ENCODE measurements around the gene VGLL1. TPM values are rescaled to one million over a fixed set of nuclear protein-coding genes. Genes with fewer than 3 reads are reported as not detected.
A peak's percentile ranks its signal among the peaks of the same experiment; 100 is the strongest.

The VGLL1 gene
- polyA plus RNA-seq, 1 donor from 2014 or later, result not detected

DNA sequence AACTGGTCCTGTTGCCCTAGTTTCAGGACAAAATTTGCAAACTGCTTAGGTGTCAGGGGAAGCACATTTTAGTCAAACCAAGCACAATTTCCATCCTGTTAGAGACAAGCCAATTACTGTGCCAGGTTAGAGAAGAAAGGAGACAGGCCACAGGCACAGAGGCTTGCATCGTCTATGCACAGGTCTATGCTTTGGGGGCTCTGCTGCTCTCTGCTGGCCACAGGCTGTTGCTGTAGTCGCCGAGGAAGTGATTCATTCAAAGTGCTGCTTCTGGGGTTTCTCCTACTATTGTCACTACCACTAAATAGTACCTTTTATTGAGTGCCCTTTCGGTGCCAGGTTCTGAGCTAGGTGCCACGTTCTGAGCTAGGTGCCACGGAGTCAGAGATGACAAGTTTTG lies 45.5 kb downstream of the VGLL1 start:
- no peaks in the 10 kb centered on the region for H4K20me1 ChIP-seq (ENCODE audit: insufficient read depth)
- peak; percentile 68 for TF ChIP-seq SMC3 (conservative IDR thresholded peaks at IDR 0.05; ENCODE audit: poor library complexity)
- TF ChIP-seq RAD21 (conservative IDR thresholded peaks at IDR 0.05), result peak; percentile 63
- TF ChIP-seq, protein P1, sequence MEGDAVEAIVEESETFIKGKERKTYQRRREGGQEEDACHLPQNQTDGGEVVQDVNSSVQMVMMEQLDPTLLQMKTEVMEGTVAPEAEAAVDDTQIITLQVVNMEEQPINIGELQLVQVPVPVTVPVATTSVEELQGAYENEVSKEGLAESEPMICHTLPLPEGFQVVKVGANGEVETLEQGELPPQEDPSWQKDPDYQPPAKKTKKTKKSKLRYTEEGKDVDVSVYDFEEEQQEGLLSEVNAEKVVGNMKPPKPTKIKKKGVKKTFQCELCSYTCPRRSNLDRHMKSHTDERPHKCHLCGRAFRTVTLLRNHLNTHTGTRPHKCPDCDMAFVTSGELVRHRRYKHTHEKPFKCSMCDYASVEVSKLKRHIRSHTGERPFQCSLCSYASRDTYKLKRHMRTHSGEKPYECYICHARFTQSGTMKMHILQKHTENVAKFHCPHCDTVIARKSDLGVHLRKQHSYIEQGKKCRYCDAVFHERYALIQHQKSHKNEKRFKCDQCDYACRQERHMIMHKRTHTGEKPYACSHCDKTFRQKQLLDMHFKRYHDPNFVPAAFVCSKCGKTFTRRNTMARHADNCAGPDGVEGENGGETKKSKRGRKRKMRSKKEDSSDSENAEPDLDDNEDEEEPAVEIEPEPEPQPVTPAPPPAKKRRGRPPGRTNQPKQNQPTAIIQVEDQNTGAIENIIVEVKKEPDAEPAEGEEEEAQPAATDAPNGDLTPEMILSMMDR (IDR thresholded peaks at IDR 0.05; ENCODE audit: poor library complexity, severe bottlenecking), result peak; percentile 70
- no peak for TF ChIP-seq EZH2 (IDR thresholded peaks at IDR 0.05; ENCODE audit: borderline replicate concordance, insufficient read depth, low read length, poor library complexity, severe bottlenecking)
- H3K36me3 ChIP-seq (ENCODE audit: insufficient read depth, low read length), result no peaks in the 10 kb centered on the region
- no peak overlapping the region for H2AFZ ChIP-seq (ENCODE audit: low read depth, low read length)
- no peak overlapping the region for H3K27ac ChIP-seq (ENCODE audit: low read length)
- H3K79me2 ChIP-seq (replicated peaks; ENCODE audit: insufficient read depth, low read length), result no peaks in the 10 kb centered on the region
- no peak overlapping the region for H3K4me3 ChIP-seq (ENCODE audit: low read length)
- no peaks in the 10 kb centered on the region for H3K9me3 ChIP-seq (ENCODE audit: low read length)
- no peaks in the 10 kb centered on the region for H3F3A ChIP-seq (ENCODE audit: insufficient read depth, low read length, poor library complexity, severe bottlenecking)
- H3K9ac ChIP-seq (ENCODE audit: low read length), result no peak overlapping the region
- no peaks in the 10 kb centered on the region for H3K9me2 ChIP-seq (ENCODE audit: insufficient read depth, low read length)
- no peaks in the 10 kb centered on the region for H3K27me3 ChIP-seq (ENCODE audit: insufficient read depth, low read depth, low read length)
- no peak overlapping the region for H3K4me2 ChIP-seq (ENCODE audit: low read length)

DNA sequence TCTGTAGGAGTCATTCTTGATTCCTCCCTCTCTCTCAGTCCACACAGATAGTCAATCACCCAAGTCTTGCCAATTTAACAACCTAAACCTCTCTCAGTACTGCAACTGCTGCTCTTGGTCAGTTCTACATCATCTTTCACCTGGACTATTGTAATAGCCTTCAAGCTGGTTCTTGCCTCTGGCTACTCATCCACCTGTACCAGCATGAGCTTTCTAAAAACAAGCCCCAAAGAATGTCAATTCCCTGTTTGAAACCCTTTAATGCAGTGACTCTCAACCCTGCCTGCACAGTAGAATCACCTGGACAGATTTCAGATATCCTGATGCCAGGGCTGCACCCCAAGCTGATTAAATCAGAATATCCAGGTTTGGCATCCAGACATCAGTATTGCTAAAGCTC lies 48.3 kb downstream of the VGLL1 start:
- no peaks in the 10 kb centered on the region for H3K36me3 ChIP-seq (ENCODE audit: insufficient read depth, low read length)
- no peaks in the 10 kb centered on the region for H3K9me3 ChIP-seq (ENCODE audit: low read length)
- no peaks in the 10 kb centered on the region for H4K20me1 ChIP-seq (ENCODE audit: insufficient read depth)
- H3K79me2 ChIP-seq (replicated peaks; ENCODE audit: insufficient read depth, low read length), result no peaks in the 10 kb centered on the region
- no peaks in the 10 kb centered on the region for H3K9me2 ChIP-seq (ENCODE audit: insufficient read depth, low read length)
- no peaks in the 10 kb centered on the region for H3K27me3 ChIP-seq (ENCODE audit: insufficient read depth, low read depth, low read length)
- no peak overlapping the region for H3K4me3 ChIP-seq (ENCODE audit: low read length)
- TF ChIP-seq EZH2 (IDR thresholded peaks at IDR 0.05; ENCODE audit: borderline replicate concordance, insufficient read depth, low read length, poor library complexity, severe bottlenecking), result no peak
- no peak for TF ChIP-seq SMC3 (conservative IDR thresholded peaks at IDR 0.05; ENCODE audit: poor library complexity)
- TF ChIP-seq, protein P1 (IDR thresholded peaks at IDR 0.05; ENCODE audit: poor library complexity, severe bottlenecking), result no peak
- no peak for TF ChIP-seq MXI1 (conservative IDR thresholded peaks at IDR 0.05; ENCODE audit: poor library complexity, severe bottlenecking)
- no peak for TF ChIP-seq RAD21 (conservative IDR thresholded peaks at IDR 0.05)
- TF ChIP-seq, protein P2, sequence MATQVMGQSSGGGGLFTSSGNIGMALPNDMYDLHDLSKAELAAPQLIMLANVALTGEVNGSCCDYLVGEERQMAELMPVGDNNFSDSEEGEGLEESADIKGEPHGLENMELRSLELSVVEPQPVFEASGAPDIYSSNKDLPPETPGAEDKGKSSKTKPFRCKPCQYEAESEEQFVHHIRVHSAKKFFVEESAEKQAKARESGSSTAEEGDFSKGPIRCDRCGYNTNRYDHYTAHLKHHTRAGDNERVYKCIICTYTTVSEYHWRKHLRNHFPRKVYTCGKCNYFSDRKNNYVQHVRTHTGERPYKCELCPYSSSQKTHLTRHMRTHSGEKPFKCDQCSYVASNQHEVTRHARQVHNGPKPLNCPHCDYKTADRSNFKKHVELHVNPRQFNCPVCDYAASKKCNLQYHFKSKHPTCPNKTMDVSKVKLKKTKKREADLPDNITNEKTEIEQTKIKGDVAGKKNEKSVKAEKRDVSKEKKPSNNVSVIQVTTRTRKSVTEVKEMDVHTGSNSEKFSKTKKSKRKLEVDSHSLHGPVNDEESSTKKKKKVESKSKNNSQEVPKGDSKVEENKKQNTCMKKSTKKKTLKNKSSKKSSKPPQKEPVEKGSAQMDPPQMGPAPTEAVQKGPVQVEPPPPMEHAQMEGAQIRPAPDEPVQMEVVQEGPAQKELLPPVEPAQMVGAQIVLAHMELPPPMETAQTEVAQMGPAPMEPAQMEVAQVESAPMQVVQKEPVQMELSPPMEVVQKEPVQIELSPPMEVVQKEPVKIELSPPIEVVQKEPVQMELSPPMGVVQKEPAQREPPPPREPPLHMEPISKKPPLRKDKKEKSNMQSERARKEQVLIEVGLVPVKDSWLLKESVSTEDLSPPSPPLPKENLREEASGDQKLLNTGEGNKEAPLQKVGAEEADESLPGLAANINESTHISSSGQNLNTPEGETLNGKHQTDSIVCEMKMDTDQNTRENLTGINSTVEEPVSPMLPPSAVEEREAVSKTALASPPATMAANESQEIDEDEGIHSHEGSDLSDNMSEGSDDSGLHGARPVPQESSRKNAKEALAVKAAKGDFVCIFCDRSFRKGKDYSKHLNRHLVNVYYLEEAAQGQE (IDR thresholded peaks at IDR 0.05; ENCODE audit: borderline replicate concordance), result no peak
- TF ChIP-seq POLR2AphosphoS5 (IDR thresholded peaks at IDR 0.05), result no peak
- no peak for TF ChIP-seq TAF1 (IDR thresholded peaks at IDR 0.05; ENCODE audit: low read depth)
- no peak for TF ChIP-seq EP300 (conservative IDR thresholded peaks at IDR 0.05; ENCODE audit: poor library complexity, severe bottlenecking)
- no peaks in the 10 kb centered on the region for H3F3A ChIP-seq (ENCODE audit: insufficient read depth, low read length, poor library complexity, severe bottlenecking)
- H2AFZ ChIP-seq (ENCODE audit: low read depth, low read length), result no peak overlapping the region
- H3K4me2 ChIP-seq (ENCODE audit: low read length), result no peak overlapping the region
- H3K9ac ChIP-seq (ENCODE audit: low read length), result no peak overlapping the region
- no peak overlapping the region for H3K27ac ChIP-seq (ENCODE audit: low read length)

Measured in neural cell (in vitro differentiated cells).